HG02973 (cell line): Measurements from ENCODE around the gene RAPSN.

Experiments
- ATAC-seq: cut with Tn5 transposase; IDR thresholded peaks from one replicate; pipeline ENCODE4 v1.9.1; 2021; ENCODE audit warnings: moderate library complexity; ENCODE audit not compliant: unreplicated experiment

RAPSN gene

GRCh38 chr11:47435687-47436086 lies 13.2 kb downstream of the RAPSN start:
- no peak for ATAC-seq

- no peak for ATAC-seq
Measured at GRCh38 chr11:47434011-47434786, 14.7 kb downstream of the RAPSN start.

- no peak for ATAC-seq
Measured at GRCh38 chr11:47433157-47433556, 15.8 kb downstream of the RAPSN start.

- ATAC-seq: no peak
Measured at GRCh38 chr11:47431356-47432083, 17.4 kb downstream of the RAPSN start.

GRCh38 chr11:47430524-47430923 lies 18.4 kb downstream of the RAPSN start:
- no peak for ATAC-seq

GRCh38 chr11:47426062-47426956 lies 22.6 kb downstream of the RAPSN start, which contains the start of gene PSMC3:
Gene PSMC3, minus strand, starts transcription at chr11:47426439. Its CDS starts 160 bp downstream, at chr11:47426279.
- ATAC-seq: peak; percentile 87

GRCh38 chr11:47425611-47426010 lies 23.3 kb downstream of the RAPSN start:
- ATAC-seq: no peak

- ATAC-seq: no peak
Measured at GRCh38 chr11:47418454-47419259, 30.3 kb downstream of the RAPSN start.

GRCh38 chr11:47417712-47418111 lies 31.2 kb downstream of the RAPSN start:
- ATAC-seq: no peak

GRCh38 chr11:47415949-47416472 lies 32.9 kb downstream of the RAPSN start:
- ATAC-seq: no peak

- ATAC-seq: no peak
Measured at GRCh38 chr11:47415091-47415854, 33.7 kb downstream of the RAPSN start.

- ATAC-seq: no peak
Measured at GRCh38 chr11:47414685-47415070, 34.3 kb downstream of the RAPSN start.

GRCh38 chr11:47413908-47414684 lies 34.8 kb downstream of the RAPSN start:
- ATAC-seq: no peak

GRCh38 chr11:47413351-47413750 lies 35.6 kb downstream of the RAPSN start:
- ATAC-seq: no peak

- no peak for ATAC-seq
Measured at GRCh38 chr11:47411884-47412746, 36.8 kb downstream of the RAPSN start.

- ATAC-seq: no peak
Measured at GRCh38 chr11:47410370-47411264, 38.3 kb downstream of the RAPSN start.
